ENCODE results near the gene EXOC4. TPM values are rescaled to one million over a fixed set of nuclear protein-coding genes. Genes with fewer than 3 reads are reported as not detected.

EXOC4 gene
- total and polyA plus RNA-seq, 2 donors (not counting 3 experiments of a cell fraction or from before 2014, with no cell fraction given): 20.3 to 73.1 TPM

DNA sequence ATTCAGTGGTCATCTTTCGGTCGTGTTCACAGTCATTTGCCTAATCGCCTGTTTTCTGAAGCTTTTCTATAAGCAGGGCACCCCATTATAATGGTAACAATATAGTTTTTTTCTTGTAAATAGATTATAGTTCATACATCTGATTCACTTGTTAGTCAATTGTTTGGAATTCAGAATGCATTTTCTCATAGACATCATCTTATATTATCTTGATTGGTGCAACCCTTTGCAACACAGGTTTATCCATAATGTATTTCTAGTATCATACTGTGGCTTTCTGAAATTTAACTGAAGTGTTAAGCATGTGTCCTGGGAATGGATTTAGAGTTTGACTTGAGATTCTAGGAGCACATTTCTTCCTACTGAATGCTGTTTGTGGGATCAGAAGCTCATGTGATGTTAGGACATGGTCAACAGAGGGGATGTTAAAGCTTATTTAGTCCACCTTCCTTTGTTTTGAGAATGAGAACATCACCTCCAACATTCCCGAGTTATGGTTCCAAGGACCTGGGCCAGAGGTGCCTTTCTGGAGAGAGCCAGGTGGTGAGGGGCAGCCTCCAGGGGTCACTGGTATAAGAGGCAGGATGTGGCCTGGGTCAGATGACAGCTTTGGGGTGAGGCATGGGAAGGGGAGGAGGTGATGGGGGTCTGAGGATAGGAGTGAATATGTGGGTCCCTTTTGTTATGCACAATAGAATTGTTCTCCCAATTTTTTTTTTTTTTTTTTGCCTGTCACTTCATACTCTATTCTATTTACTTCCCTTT lies 415.6 kb downstream of the EXOC4 start:
- POLR2A ChIA-PET: no interaction called here
- no peaks in the 10 kb centered on the region for H3K9me3 ChIP-seq (replicated peaks; ENCODE audit: control insufficient read depth, insufficient read depth, low read length)
- no peaks in the 10 kb centered on the region for H3K36me3 ChIP-seq (ENCODE audit: control insufficient read depth in 2 of 2, extremely low read depth in 1 of 2, insufficient read depth in 2 of 2, low read length in 2 of 2)
- H3K4me3 ChIP-seq (replicated peaks in 1 of 3; ENCODE audit: insufficient read depth in 1 of 3, low read depth in 1 of 3, low read length in 3 of 3): no peak overlapping the region
- no peaks in the 10 kb centered on the region for H4K20me1 ChIP-seq (replicated peaks; ENCODE audit: control insufficient read depth, extremely low read depth, insufficient read depth, low read length)
- DNase-seq (ENCODE audit: low read depth, low spot score) (no peak), FAIRE-seq (no peak)
- H3K4me2 ChIP-seq (ENCODE audit: insufficient read depth, low read length): no peak overlapping the region
- no peaks in the 10 kb centered on the region for H3K79me2 ChIP-seq (ENCODE audit: control insufficient read depth, insufficient read depth, low read length)
- CTCF ChIA-PET: no interaction called here
- no peaks in the 10 kb centered on the region for H3K27me3 ChIP-seq (ENCODE audit: control insufficient read depth in 2 of 2, insufficient read depth in 2 of 2, low read length in 2 of 2)
- no peaks in the 10 kb centered on the region for H3K9me1 ChIP-seq (replicated peaks; ENCODE audit: control insufficient read depth, extremely low read depth, insufficient read depth, low read length)
- no TSS peak for BruUV-seq (replicated peaks)
- H3K27ac ChIP-seq (ENCODE audit: insufficient read depth, low read depth, low read length): no peak overlapping the region
- intact Hi-C loops (cut with micrococcal nuclease): no loop called here
- no peak overlapping the region for H3K9ac ChIP-seq (replicated peaks; ENCODE audit: extremely low read depth, insufficient read depth, low read length)
- no peak overlapping the region for H2AFZ ChIP-seq (ENCODE audit: low read depth, low read length)
- dilution Hi-C loops (cut with MboI; ENCODE audit: extremely low pct_ligation_motif_present, low sequenced_read_pairs): no loop called here
- H3K4me1 ChIP-seq (ENCODE audit: control insufficient read depth, extremely low read depth, insufficient read depth, low read length): no peaks in the 10 kb centered on the region
- TF ChIP-seq MAX (IDR thresholded peaks at IDR 0.05; ENCODE audit: insufficient read depth, insufficient read length): no peak
- no peak for TF ChIP-seq EZH2 (IDR thresholded peaks at IDR 0.05; ENCODE audit: borderline replicate concordance, low read depth, low read length, severe bottlenecking)
- TF ChIP-seq GATA2 (IDR thresholded peaks at IDR 0.05; ENCODE audit: insufficient read depth, insufficient read length, low read depth, low read length): no peak
- TF ChIP-seq JUN (IDR thresholded peaks at IDR 0.05; ENCODE audit: borderline replicate concordance, insufficient read depth, insufficient read length, low read depth): no peak
- TF ChIP-seq POLR2A (IDR thresholded peaks at IDR 0.05; ENCODE audit: low read depth, low read length): no peak
- no peak for TF ChIP-seq POLR2AphosphoS5 (IDR thresholded peaks at IDR 0.05; ENCODE audit: insufficient read depth, low read depth, low read length)
- no peak for TF ChIP-seq MYC (IDR thresholded peaks at IDR 0.05; ENCODE audit: low read depth, low read length)
- TF ChIP-seq FOS (IDR thresholded peaks at IDR 0.05; ENCODE audit: borderline replicate concordance, insufficient read depth, low read length): no peak
- no peak for TF ChIP-seq CTCF (IDR thresholded peaks at IDR 0.05; ENCODE audit: extremely low read depth in 1 of 2, insufficient read depth in 1 of 2, low read depth in 1 of 2, low read length in 2 of 2)
